HEK293 (cell line): ENCODE results near the gene ZBP1.

ENCODE experiments used
- CTCF ChIA-PET: fragments of 350-600 bp; formaldehyde crosslinking; extraction: SDS; loops from one replicate; lab custom pipeline; 2021; ENCODE audit warnings: antibody characterized with exemption; lab: Yijun Ruan, JAX
- POLR2A ChIA-PET: fragments of 300-600 bp; formaldehyde crosslinking; extraction: SDS; loops from one replicate; lab custom pipeline; 2020; ENCODE audit warnings: antibody characterized with exemption, inconsistent platforms; lab: Yijun Ruan, JAX
- H3K27ac ChIP-seq: fragments of 200-500 bp; sonication (Bioruptor generic); 2 replicates; pipeline ENCODE4 v1.5.1; 2014; ENCODE audit warnings: low read depth, low read length, control low read depth, inconsistent platforms; ENCODE audit errors: extremely low read depth
- H3K36me3 ChIP-seq, 2 experiments: fragments of 200-500 bp in 1 of 2; sonication (Bioruptor generic) in 1 of 2; 1 replicate in 1 of 2; 2 replicates in 1 of 2; pipeline ENCODE4 v1.5.1; 2014 to 2017; ENCODE audit warnings: inconsistent platforms in 2 of 2, low read length in 2 of 2; ENCODE audit not compliant: control insufficient read depth in 2 of 2, insufficient read depth in 1 of 2
- H3K4me1 ChIP-seq: fragments of 200-500 bp; sonication (Bioruptor generic); 2 replicates; pipeline ENCODE4 v1.5.1; 2014; ENCODE audit warnings: mild to moderate bottlenecking, low read length, inconsistent platforms; ENCODE audit not compliant: control insufficient read depth, insufficient read depth
- H3K4me3 ChIP-seq: 2 replicates; pipeline ENCODE4 v1.5.1; 2011; ENCODE audit warnings: low read depth, mild to moderate bottlenecking, control low read depth, low read length, moderate library complexity
- H3K9me3 ChIP-seq: fragments of 200-500 bp; sonication (Bioruptor generic); 2 replicates; pipeline ENCODE4 v1.5.1; 2014; ENCODE audit warnings: low read depth, low read length, inconsistent platforms; ENCODE audit not compliant: control insufficient read depth, insufficient read depth
- BCL11A ChIP-seq: fragments of 450-650 bp; formaldehyde crosslinking; IDR thresholded peaks from 2 replicates; pipeline ENCODE4 v1.5.1; 2016; ENCODE audit warnings: low read depth, missing biosample characterization, missing genetic modification characterization
- BCL6B ChIP-seq: fragments of 450-650 bp; formaldehyde crosslinking; IDR thresholded peaks from 2 replicates; pipeline ENCODE4 v1.5.1; 2017; ENCODE audit warnings: missing biosample characterization, missing genetic modification characterization
- IKZF3 ChIP-seq: fragments of 450-650 bp; IDR thresholded peaks from 2 replicates; pipeline ENCODE4 v1.5.0; 2018; ENCODE audit warnings: missing biosample characterization, mild to moderate bottlenecking, missing genetic modification characterization, moderate library complexity
- KLF9 ChIP-seq: fragments of 450-650 bp; formaldehyde crosslinking; IDR thresholded peaks from 2 replicates; pipeline ENCODE4 v1.5.1; 2016; ENCODE audit warnings: missing biosample characterization, missing genetic modification characterization, low read depth
- PRDM4 ChIP-seq: fragments of 450-650 bp; formaldehyde crosslinking; IDR thresholded peaks from 2 replicates; pipeline ENCODE4 v1.5.1; 2017; ENCODE audit warnings: missing biosample characterization, missing genetic modification characterization
- YY2 ChIP-seq: fragments of 450-650 bp; formaldehyde crosslinking; IDR thresholded peaks from 2 replicates; pipeline ENCODE4 v1.5.1; 2016; ENCODE audit warnings: missing biosample characterization, missing genetic modification characterization
- ZBTB26 ChIP-seq: fragments of 450-650 bp; formaldehyde crosslinking; optimal IDR thresholded peaks from 2 replicates; pipeline ENCODE3; 2016; ENCODE audit warnings: missing biosample characterization, mild to moderate bottlenecking, missing genetic modification characterization
- ZBTB6 ChIP-seq: fragments of 450-650 bp; formaldehyde crosslinking; IDR thresholded peaks from 2 replicates; pipeline ENCODE4 v1.5.1; 2017; ENCODE audit warnings: missing biosample characterization, missing genetic modification characterization
- ZBTB8A ChIP-seq: fragments of 450-650 bp; formaldehyde crosslinking; IDR thresholded peaks from 2 replicates; pipeline ENCODE4 v1.5.1; 2016; ENCODE audit warnings: missing biosample characterization, missing genetic modification characterization
- ZFHX2 ChIP-seq: fragments of 450-650 bp; formaldehyde crosslinking; conservative IDR thresholded peaks from 2 replicates; pipeline ENCODE4 v1.5.1; 2016; ENCODE audit warnings: missing biosample characterization, missing genetic modification characterization
- ZFP37 ChIP-seq: fragments of 450-650 bp; formaldehyde crosslinking; IDR thresholded peaks from 2 replicates; pipeline ENCODE4 v1.5.1; 2016; ENCODE audit warnings: missing biosample characterization, missing genetic modification characterization
- ZIC2 ChIP-seq: fragments of 450-650 bp; formaldehyde crosslinking; IDR thresholded peaks from 2 replicates; pipeline ENCODE4 v1.5.1; 2016; ENCODE audit warnings: missing biosample characterization, missing genetic modification characterization
- ZNF169 ChIP-seq: fragments of 450-650 bp; formaldehyde crosslinking; IDR thresholded peaks from 2 replicates; pipeline ENCODE4 v1.5.1; 2016; ENCODE audit warnings: missing biosample characterization, missing genetic modification characterization
- ZNF175 ChIP-seq: fragments of 450-650 bp; formaldehyde crosslinking; IDR thresholded peaks from 2 replicates; pipeline ENCODE4 v1.5.1; 2016; ENCODE audit warnings: missing biosample characterization, missing genetic modification characterization
- ZNF2 ChIP-seq: fragments of 450-650 bp; formaldehyde crosslinking; IDR thresholded peaks from 2 replicates; pipeline ENCODE4 v1.5.1; 2016; ENCODE audit warnings: missing biosample characterization, missing genetic modification characterization
- ZNF248 ChIP-seq: fragments of 450-650 bp; formaldehyde crosslinking; IDR thresholded peaks from 2 replicates; pipeline ENCODE4 v1.5.1; 2017; ENCODE audit warnings: missing biosample characterization, missing genetic modification characterization
- ZNF280C ChIP-seq: fragments of 450-650 bp; formaldehyde crosslinking; IDR thresholded peaks from 2 replicates; pipeline ENCODE4 v1.5.1; 2016; ENCODE audit warnings: missing biosample characterization, missing genetic modification characterization
- ZNF48 ChIP-seq: fragments of 450-650 bp; formaldehyde crosslinking; IDR thresholded peaks from 2 replicates; pipeline ENCODE4 v1.5.1; 2016; ENCODE audit warnings: missing biosample characterization, missing genetic modification characterization
- ZNF660 ChIP-seq: fragments of 450-650 bp; IDR thresholded peaks from 2 replicates; pipeline ENCODE4 v1.5.1; 2018; ENCODE audit warnings: missing biosample characterization, mild to moderate bottlenecking, missing genetic modification characterization
- ZNF707 ChIP-seq: fragments of 450-650 bp; formaldehyde crosslinking; IDR thresholded peaks from 2 replicates; pipeline ENCODE4 v1.5.1; 2016; ENCODE audit warnings: missing biosample characterization, missing genetic modification characterization
- ZNF837 ChIP-seq: fragments of 450-650 bp; formaldehyde crosslinking; IDR thresholded peaks from 2 replicates; pipeline ENCODE4 v1.5.1; 2016; ENCODE audit warnings: missing biosample characterization, missing genetic modification characterization
- ZSCAN16 ChIP-seq: fragments of 450-650 bp; formaldehyde crosslinking; IDR thresholded peaks from 2 replicates; pipeline ENCODE4 v1.5.1; 2016; ENCODE audit warnings: missing biosample characterization, missing genetic modification characterization

The ZBP1 gene

GRCh38 chr20:57603120-57603519 is 17.1 kb downstream of the ZBP1 start:
- H3K36me3 ChIP-seq = no peaks in the 10 kb centered on the region

GRCh38 chr20:57601737-57602136 is 18.5 kb downstream of the ZBP1 start:
- POLR2A ChIA-PET = no interaction called here
- no peak overlapping the region for H3K4me3 ChIP-seq
- CTCF ChIA-PET = interaction anchor here (1.2 to 7.1 kb wide), 3 partner anchors 21 to 607 kb away, joined by 5 to 94 read pairs (median 28); no protein-coding TSS in a partner anchor
- no peaks in the 10 kb centered on the region for H3K4me1 ChIP-seq
- no peaks in the 10 kb centered on the region for H3K9me3 ChIP-seq
- H3K27ac ChIP-seq = no peak overlapping the region
- TF ChIP-seq ZNF175 (tag by site-specific recombination) = no peak
- TF ChIP-seq ZNF707 (tag by site-specific recombination) = no peak
- no peak for TF ChIP-seq ZSCAN16 (tag by site-specific recombination)
- TF ChIP-seq ZNF169 (tag by site-specific recombination) = no peak
- no peak for TF ChIP-seq KLF9
- TF ChIP-seq IKZF3 (tag by site-specific recombination) = no peak
- TF ChIP-seq ZNF280C (tag by site-specific recombination) = no peak
- TF ChIP-seq ZNF48 = no peak
- TF ChIP-seq BCL11A (tag by site-specific recombination) = no peak
- TF ChIP-seq ZBTB26 = no peak
- TF ChIP-seq ZBTB8A (tag by site-specific recombination) = no peak
- no peak for TF ChIP-seq ZNF837 (tag by site-specific recombination)
- H3K36me3 ChIP-seq = no peaks in the 10 kb centered on the region

More at GRCh38 chr20:57603120-57603519, 17.1 kb downstream of the ZBP1 start:
- Histone ChIP-seq H3K9me3 (no peaks in the 10 kb centered on the region), H3K4me1 (no peaks in the 10 kb centered on the region), H3K4me3 (no peak overlapping the region), H3K27ac (no peak overlapping the region)
- ChIA-PET POLR2A (no interaction called here), CTCF (no interaction called here)
- no peak for TF ChIP-seq ZFHX2
- TF ChIP-seq PRDM4 (tag by site-specific recombination) = no peak
- no peak for TF ChIP-seq ZFP37 (tag by site-specific recombination)
- TF ChIP-seq YY2 (tag by site-specific recombination) = no peak
- no peak for TF ChIP-seq KLF9
- TF ChIP-seq ZBTB6 (tag by site-specific recombination) = no peak
- TF ChIP-seq ZNF660 (tag by site-specific recombination) = no peak
- no peak for TF ChIP-seq ZIC2 (tag by site-specific recombination)
- TF ChIP-seq ZNF248 (tag by site-specific recombination) = no peak
- no peak for TF ChIP-seq ZNF2 (tag by site-specific recombination)
- no peak for TF ChIP-seq BCL6B
- no peak for TF ChIP-seq ZBTB8A (tag by site-specific recombination)
